ENCODE measurements around the gene ZBTB20. TPM values are rescaled to one million over a fixed set of nuclear protein-coding genes. Genes with fewer than 3 reads are reported as not detected.

ZBTB20 gene
- polyA plus RNA-seq, 1 of the 3 experiments (the other 2 are of a cell fraction): 0.43 TPM

- Histone ChIP-seq H3K9me2 (no peaks in the 10 kb centered on the region; the same call in 1 of the 2 replicates), H3K9ac (no peak overlapping the region), H2AFZ (ENCODE audit: low read depth) (no peak overlapping the region), H3K4me2 (no peak overlapping the region), H3K4me3 (ENCODE audit: low read depth in 2 of 2, low read length in 1 of 2) (no peak overlapping the region), H3K79me2 (ENCODE audit: insufficient read depth) (no peaks in the 10 kb centered on the region), H3K27ac (ENCODE audit: low read depth in 2 of 2, low read length in 1 of 2) (no peak overlapping the region), H3K9me3 (no peaks in the 10 kb centered on the region), H3K27me3 (ENCODE audit: insufficient read depth) (no peaks in the 10 kb centered on the region), H3F3A (replicated peaks; ENCODE audit: insufficient read depth) (no peaks in the 10 kb centered on the region), H3K36me3 (replicated peaks in 1 of 2; ENCODE audit: control insufficient read depth in 1 of 2, insufficient read depth in 2 of 2, low read length in 1 of 2) (peaks cover 0 to 6% of the 10 kb centered on the region in 2 experiments), H3K4me1 (ENCODE audit: control insufficient read depth in 1 of 2, insufficient read depth in 2 of 2, low read depth in 1 of 2, low read length in 1 of 2) (no peaks in the 10 kb centered on the region), H4K20me1 (ENCODE audit: insufficient read depth) (no peaks in the 10 kb centered on the region)
- CTCF ChIA-PET: no interaction called here
- no peak for TF ChIP-seq ELF1 (IDR thresholded peaks at IDR 0.05)
- no peak for TF ChIP-seq TCF12 (IDR thresholded peaks at IDR 0.05)
- no peak for TF ChIP-seq CTCF (IDR thresholded peaks at IDR 0.05)
- no peak for TF ChIP-seq TAF1 (IDR thresholded peaks at IDR 0.05; ENCODE audit: borderline replicate concordance, low read depth, low read length)
- TF ChIP-seq SMC3 (IDR thresholded peaks at IDR 0.05; ENCODE audit: low read depth, low read length): no peak
- no peak for TF ChIP-seq FOXJ3 (CRISPR knock-in tag; IDR thresholded peaks at IDR 0.05)
- TF ChIP-seq MAX (IDR thresholded peaks at IDR 0.05; ENCODE audit: low read depth): no peak
- TF ChIP-seq POLR2AphosphoS5 (IDR thresholded peaks at IDR 0.05; ENCODE audit: low read depth, low read length): no peak
- TF ChIP-seq USF2 (IDR thresholded peaks at IDR 0.05; ENCODE audit: borderline replicate concordance, low read depth, low read length): no peak
- TF ChIP-seq JUND (IDR thresholded peaks at IDR 0.05): no peak
- no peak for TF ChIP-seq ZBTB33 (IDR thresholded peaks at IDR 0.05; ENCODE audit: borderline replicate concordance, low read depth)
- no peak for DNase-seq
- POLR2A ChIA-PET: no interaction called here
- WGBS (ENCODE audit: low lambda C conversion rate): 89% methylated on average over 2 of the region's 2 CpGs
Measured at GRCh38 chr3:114942773-114943172, 204.3 kb downstream of the ZBTB20 start.

- no peaks in the 10 kb centered on the region for H3K9me2 ChIP-seq
- no peaks in the 10 kb centered on the region for H3K9me3 ChIP-seq
- H4K20me1 ChIP-seq (ENCODE audit: insufficient read depth): no peaks in the 10 kb centered on the region
- DNase-seq: no peak
- POLR2A ChIA-PET: no interaction called here
- CTCF ChIA-PET: no interaction called here
- H3K4me1 ChIP-seq (ENCODE audit: control insufficient read depth in 1 of 2, insufficient read depth in 2 of 2, low read depth in 1 of 2, low read length in 1 of 2): no peaks in the 10 kb centered on the region
- H3K36me3 ChIP-seq (replicated peaks in 1 of 2; ENCODE audit: control insufficient read depth in 1 of 2, insufficient read depth in 2 of 2, low read length in 1 of 2): peaks cover 0 to 6% of the 10 kb centered on the region in 2 experiments
- H3K79me2 ChIP-seq (ENCODE audit: insufficient read depth): no peaks in the 10 kb centered on the region
- no peak overlapping the region for H2AFZ ChIP-seq (ENCODE audit: low read depth)
- 77% methylated on average over 3 of the region's 3 CpGs for WGBS (ENCODE audit: low lambda C conversion rate)
- H3K4me2 ChIP-seq: no peak overlapping the region
- H3K27me3 ChIP-seq (ENCODE audit: insufficient read depth): no peaks in the 10 kb centered on the region
- no peak overlapping the region for H3K9ac ChIP-seq
- no peaks in the 10 kb centered on the region for H3F3A ChIP-seq (replicated peaks; ENCODE audit: insufficient read depth)
- H3K4me3 ChIP-seq (ENCODE audit: low read depth in 2 of 2, low read length in 1 of 2): no peak overlapping the region
- H3K27ac ChIP-seq (ENCODE audit: low read depth in 2 of 2, low read length in 1 of 2): no peak overlapping the region
- no peak for TF ChIP-seq CTCF (IDR thresholded peaks at IDR 0.05)
- no peak for TF ChIP-seq USF2 (IDR thresholded peaks at IDR 0.05; ENCODE audit: borderline replicate concordance, low read depth, low read length)
- TF ChIP-seq FOSL2 (IDR thresholded peaks at IDR 0.05; ENCODE audit: borderline replicate concordance, low read depth): no peak
- no peak for TF ChIP-seq MXI1 (IDR thresholded peaks at IDR 0.05; ENCODE audit: low read depth, low read length)
- TF ChIP-seq FOXJ3 (CRISPR knock-in tag; IDR thresholded peaks at IDR 0.05): no peak
- no peak for TF ChIP-seq PBX3 (IDR thresholded peaks at IDR 0.05)
- TF ChIP-seq MAX (IDR thresholded peaks at IDR 0.05; ENCODE audit: low read depth): no peak
- TF ChIP-seq RXRA (IDR thresholded peaks at IDR 0.05; ENCODE audit: borderline replicate concordance, low read depth): no peak
- no peak for TF ChIP-seq NRF1 (IDR thresholded peaks at IDR 0.05; ENCODE audit: low read depth, low read length)
- TF ChIP-seq TAF1 (IDR thresholded peaks at IDR 0.05; ENCODE audit: borderline replicate concordance, low read depth, low read length): no peak
Measured at GRCh38 chr3:114941626-114942309, 205.3 kb downstream of the ZBTB20 start.

Data from SK-N-SH (cell line).